ENCODE measurements around the gene APOL3.
"Not testable (repeated sequence)": the region's sequence is repeated elsewhere in the genome, so short reads cannot be mapped to it uniquely, and the experiment has no call there.

APOL3 gene

GRCh38 chr22:36156515-36157419, 3.8 kb downstream of the APOL3 start:
- DNase-seq, result peak; percentile 85

- DNase-seq, result no peak
These were observed 4.4 kb downstream of the APOL3 start for GRCh38 chr22:36156119-36156514.

- no peak for DNase-seq
These were observed 4.9 kb downstream of the APOL3 start for GRCh38 chr22:36155702-36156101.

- no peak for DNase-seq
These were observed 6.1 kb downstream of the APOL3 start for GRCh38 chr22:36154423-36154945.

GRCh38 chr22:36153501-36154422, 6.8 kb downstream of the APOL3 start:
- DNase-seq, result no peak

GRCh38 chr22:36152821-36153220, 7.7 kb downstream of the APOL3 start:
- not testable (repeated sequence) for DNase-seq

- DNase-seq, result no peak
These were observed 8.5 kb downstream of the APOL3 start for GRCh38 chr22:36152088-36152487.

GRCh38 chr22:36151006-36151595, 9.5 kb downstream of the APOL3 start:
- DNase-seq, result no peak

GRCh38 chr22:36149441-36149840, 11.1 kb downstream of the APOL3 start:
- no peak for DNase-seq

- no peak for DNase-seq
These were observed 12.1 kb downstream of the APOL3 start for GRCh38 chr22:36148411-36148810.

GRCh38 chr22:36147196-36147791, 13.3 kb downstream of the APOL3 start:
- DNase-seq, result no peak

- no peak for DNase-seq
These were observed 14.7 kb downstream of the APOL3 start for GRCh38 chr22:36145881-36146280.

GRCh38 chr22:36144886-36145541, 15.5 kb downstream of the APOL3 start:
- no peak for DNase-seq

GRCh38 chr22:36143956-36144355, 16.6 kb downstream of the APOL3 start:
- DNase-seq, result no peak

- no peak for DNase-seq
These were observed 17.3 kb downstream of the APOL3 start for GRCh38 chr22:36143066-36143815.

- no peak for DNase-seq
These were observed 19.1 kb downstream of the APOL3 start for GRCh38 chr22:36141481-36141880.

- DNase-seq, result not testable (repeated sequence)
These were observed 21.8 kb downstream of the APOL3 start for GRCh38 chr22:36138709-36139108.

- no peak for DNase-seq
These were observed 23.6 kb downstream of the APOL3 start for GRCh38 chr22:36136988-36137387.

GRCh38 chr22:36136475-36136874, 24.1 kb downstream of the APOL3 start:
- DNase-seq, result no peak

GRCh38 chr22:36135306-36135980, 25.1 kb downstream of the APOL3 start:
- no peak for DNase-seq

- no peak for DNase-seq
These were observed 26.4 kb downstream of the APOL3 start for GRCh38 chr22:36134182-36134581.

Data from activated CD8-positive, alpha-beta memory T cell treated with anti-CD3 and anti-CD28 coated beads, Interleukin-2, amount 50 U/mL, for 48 hours (primary cell).